ENCODE results near the gene BLM. TPM values are rescaled to one million over a fixed set of nuclear protein-coding genes. Genes with fewer than 3 reads are reported as not detected.

BLM gene
- total and polyA plus RNA-seq, 2 of the 4 experiments (the other 2 are of a cell fraction), result 2.5 to 6.5 TPM

DNA sequence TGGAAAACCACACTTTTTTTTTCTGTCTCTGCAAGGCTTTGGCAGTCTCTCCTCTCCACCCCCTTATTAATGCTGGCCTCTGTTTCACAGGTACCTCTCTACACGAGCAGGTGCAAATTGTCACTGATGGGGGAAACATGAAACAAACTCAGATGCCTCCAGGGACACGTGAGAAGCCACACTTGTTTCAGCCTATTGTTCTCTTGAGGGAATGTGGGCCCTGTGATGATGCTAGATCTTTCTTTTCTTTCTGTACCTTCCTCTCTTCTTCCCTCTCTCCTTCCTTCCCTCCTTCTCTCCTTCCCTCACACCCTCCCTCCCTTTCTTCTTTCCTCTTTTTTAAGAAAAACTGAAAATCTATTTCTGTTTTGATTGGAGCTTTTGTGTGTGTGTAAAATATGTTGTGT lies 5.7 kb upstream of the BLM start:
- Histone ChIP-seq H3K9ac (ENCODE audit: low read depth, low read length) (no peak overlapping the region), H3K27me3 (ENCODE audit: control insufficient read depth, insufficient read depth, low read length) (no peaks in the 10 kb centered on the region), H2BK20ac (ENCODE audit: low read depth, low read length) (no peak overlapping the region), H2BK5ac (ENCODE audit: low read depth, low read length, poor library complexity, severe bottlenecking) (no peak overlapping the region), H3K9me1 (ENCODE audit: insufficient read depth, low read length) (no peaks in the 10 kb centered on the region), H4K8ac (ENCODE audit: low read depth in 2 of 2, low read length in 2 of 2) (no peak overlapping the region), H2AFZ (replicated peaks; ENCODE audit: low read length, poor library complexity) (no peak overlapping the region), H2BK15ac (ENCODE audit: low read depth, low read length) (no peak overlapping the region), H2AK5ac (ENCODE audit: low read depth, low read length) (no peak overlapping the region), H3K4me3 (ENCODE audit: insufficient read depth, low read depth, low read length) (no peak overlapping the region), H2AK9ac (replicated peaks; ENCODE audit: low read depth, low read length, poor library complexity) (no peak overlapping the region), H3K27ac (ENCODE audit: insufficient read depth, low read length) (no peak overlapping the region), H3K9me3 (ENCODE audit: control insufficient read depth, insufficient read depth, low read length) (no peaks in the 10 kb centered on the region), H3K14ac (replicated peaks; ENCODE audit: low read depth, low read length) (no peak overlapping the region), H3K4ac (ENCODE audit: low read depth, low read length) (no peak overlapping the region), H3K4me1 (ENCODE audit: control insufficient read depth, insufficient read depth, low read length) (no peaks in the 10 kb centered on the region), H3K23ac (ENCODE audit: low read depth, low read length) (no peak overlapping the region), H4K91ac (ENCODE audit: insufficient read depth, low read depth, low read length) (no peak overlapping the region), H3K56ac (ENCODE audit: extremely low read depth, insufficient read depth, low read length) (no peak overlapping the region), H3K79me1 (ENCODE audit: low read depth in 1 of 2, low read length in 2 of 2) (no peaks in the 10 kb centered on the region), H3K36me3 (ENCODE audit: control insufficient read depth, insufficient read depth, low read length) (no peaks in the 10 kb centered on the region), H4K5ac (ENCODE audit: low read depth, low read length) (no peak overlapping the region), H2BK120ac (ENCODE audit: low read depth, low read length) (no peak overlapping the region), H3K18ac (ENCODE audit: low read depth, low read length) (no peak overlapping the region), H3K4me2 (ENCODE audit: low read depth, low read length) (no peak overlapping the region), H4K20me1 (ENCODE audit: insufficient read depth, low read length) (no peaks in the 10 kb centered on the region)
- intact Hi-C loops (cut with micrococcal nuclease) (no loop called here), in situ Hi-C loops (cut with MboI; ENCODE audit: low sequenced_read_pairs) (no loop called here), dilution Hi-C loops (cut with HindIII; ENCODE audit: low sequenced_read_pairs, unreplicated experiment) (no loop called here)
- no peak for ATAC-seq (ENCODE audit: low read depth)
- no TSS peak for BruUV-seq (replicated peaks)
- ChIA-PET POLR2A (ENCODE audit: unreplicated experiment) (no interaction called here), CTCF (no interaction called here)
- no peak for DNase-seq
- WGBS, 2 experiments (ENCODE audit: extremely low coverage in 2 of 2, insufficient read length in 1 of 2), result no CpG with 5 or more reads among the region's 2 CpGs
- TF ChIP-seq CHD1 (IDR thresholded peaks at IDR 0.05; ENCODE audit: low read depth, low read length) (no peak), RCOR1 (IDR thresholded peaks at IDR 0.05; ENCODE audit: insufficient replicate concordance, low read length) (no peak), MAFK (IDR thresholded peaks at IDR 0.05; ENCODE audit: low read depth, low read length) (no peak), MXI1 (IDR thresholded peaks at IDR 0.05; ENCODE audit: borderline replicate concordance, low read depth, low read length) (no peak), BHLHE40 (IDR thresholded peaks at IDR 0.05; ENCODE audit: low read depth, low read length) (no peak), POLR2A (IDR thresholded peaks at IDR 0.05; ENCODE audit: low read depth, low read length) (no peak), NFE2L2 (IDR thresholded peaks at IDR 0.05; ENCODE audit: low read depth, low read length) (no peak), RFX5 (IDR thresholded peaks at IDR 0.05; ENCODE audit: low read depth, low read length) (no peak), MAZ (IDR thresholded peaks at IDR 0.05; ENCODE audit: borderline replicate concordance, low read depth, low read length) (no peak), ELK1 (IDR thresholded peaks at IDR 0.05; ENCODE audit: borderline replicate concordance, low read depth, low read length) (no peak), FOS (IDR thresholded peaks at IDR 0.05; ENCODE audit: low read depth, low read length) (no peak), CEBPB (IDR thresholded peaks at IDR 0.05; ENCODE audit: low read depth, low read length) (no peak), RAD21 (IDR thresholded peaks at IDR 0.05; ENCODE audit: low read length) (no peak), SMC3 (IDR thresholded peaks at IDR 0.05; ENCODE audit: low read depth, low read length) (no peak)
- TF ChIP-seq, protein P1, sequence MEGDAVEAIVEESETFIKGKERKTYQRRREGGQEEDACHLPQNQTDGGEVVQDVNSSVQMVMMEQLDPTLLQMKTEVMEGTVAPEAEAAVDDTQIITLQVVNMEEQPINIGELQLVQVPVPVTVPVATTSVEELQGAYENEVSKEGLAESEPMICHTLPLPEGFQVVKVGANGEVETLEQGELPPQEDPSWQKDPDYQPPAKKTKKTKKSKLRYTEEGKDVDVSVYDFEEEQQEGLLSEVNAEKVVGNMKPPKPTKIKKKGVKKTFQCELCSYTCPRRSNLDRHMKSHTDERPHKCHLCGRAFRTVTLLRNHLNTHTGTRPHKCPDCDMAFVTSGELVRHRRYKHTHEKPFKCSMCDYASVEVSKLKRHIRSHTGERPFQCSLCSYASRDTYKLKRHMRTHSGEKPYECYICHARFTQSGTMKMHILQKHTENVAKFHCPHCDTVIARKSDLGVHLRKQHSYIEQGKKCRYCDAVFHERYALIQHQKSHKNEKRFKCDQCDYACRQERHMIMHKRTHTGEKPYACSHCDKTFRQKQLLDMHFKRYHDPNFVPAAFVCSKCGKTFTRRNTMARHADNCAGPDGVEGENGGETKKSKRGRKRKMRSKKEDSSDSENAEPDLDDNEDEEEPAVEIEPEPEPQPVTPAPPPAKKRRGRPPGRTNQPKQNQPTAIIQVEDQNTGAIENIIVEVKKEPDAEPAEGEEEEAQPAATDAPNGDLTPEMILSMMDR (conservative IDR thresholded peaks at IDR 0.05; ENCODE audit: low read depth, low read length), result no peak
- TF ChIP-seq, protein P2, sequence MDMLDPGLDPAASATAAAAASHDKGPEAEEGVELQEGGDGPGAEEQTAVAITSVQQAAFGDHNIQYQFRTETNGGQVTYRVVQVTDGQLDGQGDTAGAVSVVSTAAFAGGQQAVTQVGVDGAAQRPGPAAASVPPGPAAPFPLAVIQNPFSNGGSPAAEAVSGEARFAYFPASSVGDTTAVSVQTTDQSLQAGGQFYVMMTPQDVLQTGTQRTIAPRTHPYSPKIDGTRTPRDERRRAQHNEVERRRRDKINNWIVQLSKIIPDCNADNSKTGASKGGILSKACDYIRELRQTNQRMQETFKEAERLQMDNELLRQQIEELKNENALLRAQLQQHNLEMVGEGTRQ (IDR thresholded peaks at IDR 0.05; ENCODE audit: low read depth, low read length), result no peak
